Nephron (organoid): ENCODE measurements around the gene PANK1.
"Not testable (repeated sequence)": the region's sequence is repeated elsewhere in the genome, so short reads cannot be mapped to it uniquely, and the experiment has no call there.

Experiments
- H3K27ac Mint-ChIP-seq, 3 experiments: 2 replicates each; pipeline ENCODE4 v1.8.0; 2020; ENCODE audit warnings: mixed read lengths in 3 of 3, mild to moderate bottlenecking in 2 of 3, moderate library complexity in 1 of 3
- H3K27me3 Mint-ChIP-seq: 2 replicates; pipeline ENCODE4 v1.8.0; 2021; ENCODE audit warnings: low read depth, mild to moderate bottlenecking, moderate library complexity, mixed read lengths
- H3K36me3 Mint-ChIP-seq: 2 replicates; pipeline ENCODE4 v1.8.0; 2020; ENCODE audit warnings: low read depth, mixed read lengths
- H3K4me1 Mint-ChIP-seq: 2 replicates; pipeline ENCODE4 v1.8.0; 2020; ENCODE audit warnings: mixed read lengths
- H3K4me3 Mint-ChIP-seq, 3 experiments: 2 replicates each; pipeline ENCODE4 v1.8.0; 2020; ENCODE audit warnings: mild to moderate bottlenecking in 3 of 3, mixed read lengths in 3 of 3, moderate library complexity in 2 of 3
- H3K9me3 Mint-ChIP-seq: 2 replicates; pipeline ENCODE4 v1.8.0; 2020; ENCODE audit warnings: mixed read lengths
- TF ChIP-seq, protein P1 (sequence below), 3 experiments: fragments of 200-600 bp; sonication (generic); IDR thresholded peaks; one replicate each; pipeline ENCODE4 v1.5.0; 2021; ENCODE audit warnings: antibody characterized with exemption in 3 of 3; ENCODE audit not compliant: unreplicated experiment in 3 of 3

Gene PANK1

GRCh38 chr10:89625041-89625765 is 19.8 kb downstream of the PANK1 start:
- Mint-ChIP-seq H3K36me3 (peaks cover 36% of the 10 kb centered on the region), H3K4me3 (no peak overlapping the region), H3K27me3 (no peaks in the 10 kb centered on the region)

DNA sequence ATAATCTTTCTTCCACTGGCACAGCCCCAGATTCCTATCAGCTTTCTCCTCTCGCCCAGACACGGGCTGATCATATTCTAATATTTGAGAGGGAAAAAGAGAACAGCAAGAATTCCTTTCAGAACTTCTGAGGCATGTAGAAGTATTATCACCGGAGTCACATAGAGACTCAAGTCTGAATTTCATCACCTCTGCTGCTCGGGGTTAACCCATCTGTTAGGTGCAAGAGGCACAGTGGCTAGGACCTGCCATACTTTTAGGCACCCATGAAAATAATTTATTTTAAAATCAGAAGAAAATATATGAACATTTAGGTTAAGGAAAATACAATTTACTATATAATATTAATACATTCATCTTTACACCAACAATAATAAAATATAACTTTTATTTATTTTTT is 21.0 kb downstream of the PANK1 start:
- H3K4me3 Mint-ChIP-seq: no peak overlapping the region
- TF ChIP-seq, protein P1, sequence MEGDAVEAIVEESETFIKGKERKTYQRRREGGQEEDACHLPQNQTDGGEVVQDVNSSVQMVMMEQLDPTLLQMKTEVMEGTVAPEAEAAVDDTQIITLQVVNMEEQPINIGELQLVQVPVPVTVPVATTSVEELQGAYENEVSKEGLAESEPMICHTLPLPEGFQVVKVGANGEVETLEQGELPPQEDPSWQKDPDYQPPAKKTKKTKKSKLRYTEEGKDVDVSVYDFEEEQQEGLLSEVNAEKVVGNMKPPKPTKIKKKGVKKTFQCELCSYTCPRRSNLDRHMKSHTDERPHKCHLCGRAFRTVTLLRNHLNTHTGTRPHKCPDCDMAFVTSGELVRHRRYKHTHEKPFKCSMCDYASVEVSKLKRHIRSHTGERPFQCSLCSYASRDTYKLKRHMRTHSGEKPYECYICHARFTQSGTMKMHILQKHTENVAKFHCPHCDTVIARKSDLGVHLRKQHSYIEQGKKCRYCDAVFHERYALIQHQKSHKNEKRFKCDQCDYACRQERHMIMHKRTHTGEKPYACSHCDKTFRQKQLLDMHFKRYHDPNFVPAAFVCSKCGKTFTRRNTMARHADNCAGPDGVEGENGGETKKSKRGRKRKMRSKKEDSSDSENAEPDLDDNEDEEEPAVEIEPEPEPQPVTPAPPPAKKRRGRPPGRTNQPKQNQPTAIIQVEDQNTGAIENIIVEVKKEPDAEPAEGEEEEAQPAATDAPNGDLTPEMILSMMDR (IDR thresholded peaks at IDR 0.05; ENCODE audit: unreplicated experiment in 3 of 3): no peak
- no peaks in the 10 kb centered on the region for H3K27me3 Mint-ChIP-seq
- peaks cover 11% of the 10 kb centered on the region for H3K4me1 Mint-ChIP-seq
- peak overlapping the region; percentile 66 to 71 (median 71) for H3K27ac Mint-ChIP-seq
- H3K36me3 Mint-ChIP-seq: peaks cover 48% of the 10 kb centered on the region
- peaks cover 14% of the 10 kb centered on the region for H3K9me3 Mint-ChIP-seq

More at GRCh38 chr10:89625041-89625765, 19.8 kb downstream of the PANK1 start:
- H3K27ac Mint-ChIP-seq: peak overlapping the region; percentile 82 to 89 (median 83)
- TF ChIP-seq, protein P1 (IDR thresholded peaks at IDR 0.05; ENCODE audit: unreplicated experiment in 3 of 3): no peak
- H3K4me1 Mint-ChIP-seq: peaks cover 15% of the 10 kb centered on the region
- H3K9me3 Mint-ChIP-seq: peaks cover 5% of the 10 kb centered on the region

GRCh38 chr10:89622151-89622550 is 22.9 kb downstream of the PANK1 start:
- Mint-ChIP-seq H3K4me3 (no peak overlapping the region), H3K4me1 (peaks cover 11% of the 10 kb centered on the region), H3K9me3 (peaks cover 20% of the 10 kb centered on the region), H3K27ac (no peak overlapping the region), H3K27me3 (no peaks in the 10 kb centered on the region), H3K36me3 (peaks cover 66% of the 10 kb centered on the region)
- TF ChIP-seq, protein P1 (IDR thresholded peaks at IDR 0.05; ENCODE audit: unreplicated experiment in 3 of 3): no peak

DNA sequence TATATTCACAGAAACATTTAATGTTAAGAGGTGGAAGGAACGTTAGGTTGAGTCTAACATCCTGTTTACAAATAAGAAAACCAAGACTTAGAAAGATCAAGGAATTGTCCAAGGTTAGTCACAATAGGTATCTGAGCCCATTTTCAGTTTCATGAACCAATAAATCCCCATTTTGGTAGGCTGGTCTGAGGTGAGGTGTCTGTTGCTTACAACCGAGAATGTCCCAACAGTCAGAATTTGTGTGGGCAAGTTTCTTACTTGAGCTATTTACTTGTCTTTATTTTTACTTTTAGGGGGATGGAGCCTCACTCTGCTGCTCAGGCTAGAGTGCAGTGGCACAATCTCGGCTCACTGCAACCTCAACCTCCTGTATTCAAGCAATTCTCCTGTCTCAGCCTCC is 23.6 kb downstream of the PANK1 start:
- Mint-ChIP-seq H3K27me3 (no peaks in the 10 kb centered on the region), H3K4me1 (peaks cover 11% of the 10 kb centered on the region), H3K36me3 (peaks cover 65% of the 10 kb centered on the region), H3K9me3 (peaks cover 20% of the 10 kb centered on the region), H3K27ac (no peak overlapping the region), H3K4me3 (no peak overlapping the region)
- TF ChIP-seq, protein P1 (IDR thresholded peaks at IDR 0.05; ENCODE audit: unreplicated experiment in 3 of 3): no peak

DNA sequence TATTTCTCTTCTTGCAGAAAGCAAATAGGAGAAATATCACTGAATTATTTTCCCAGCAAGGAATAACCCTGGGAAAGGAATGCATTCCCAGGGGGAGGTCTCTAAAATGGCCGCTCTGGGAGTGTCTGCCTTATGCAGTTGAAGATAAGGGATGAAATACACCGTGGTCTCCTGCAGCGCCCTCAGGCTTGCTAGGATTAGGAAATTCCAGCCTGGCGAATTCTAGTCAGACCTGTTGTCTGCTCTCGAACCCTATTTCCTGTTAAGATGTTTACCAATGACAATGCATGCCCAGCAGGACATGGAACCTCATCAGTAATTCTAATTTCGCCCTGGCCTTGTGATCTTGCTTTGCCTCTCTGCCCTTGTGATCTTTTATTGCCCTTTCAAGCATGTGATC is 24.7 kb downstream of the PANK1 start:
- peaks cover 20% of the 10 kb centered on the region for H3K9me3 Mint-ChIP-seq
- peaks cover 63% of the 10 kb centered on the region for H3K36me3 Mint-ChIP-seq
- not testable (repeated sequence) for H3K4me3 Mint-ChIP-seq, H3K27me3 Mint-ChIP-seq, H3K27ac Mint-ChIP-seq, H3K4me1 Mint-ChIP-seq

GRCh38 chr10:89615824-89616223 is 29.2 kb downstream of the PANK1 start:
- TF ChIP-seq, protein P1 (IDR thresholded peaks at IDR 0.05; ENCODE audit: unreplicated experiment in 3 of 3): no peak
- H3K27ac Mint-ChIP-seq: peak overlapping the region; percentile 17 to 79 (median 23)
- no peak overlapping the region for H3K4me3 Mint-ChIP-seq
- H3K4me1 Mint-ChIP-seq: peaks cover 7% of the 10 kb centered on the region
- peaks cover 20% of the 10 kb centered on the region for H3K9me3 Mint-ChIP-seq
- no peaks in the 10 kb centered on the region for H3K27me3 Mint-ChIP-seq
- peaks cover 54% of the 10 kb centered on the region for H3K36me3 Mint-ChIP-seq
